NCI-H82 treated with DMSO at 0.1 percent for 48 hours (cell line): ENCODE measurements around the gene PLAC8.
A peak's percentile ranks its signal among the peaks of the same experiment; 100 is the strongest.
"Not testable (repeated sequence)": the region's sequence is repeated elsewhere in the genome, so short reads cannot be mapped to it uniquely, and the experiment has no call there.

Experiments
- DNase-seq: peaks from one replicate; lab custom pipeline; 2025; ENCODE audit not compliant: unreplicated experiment; lab: John Stamatoyannopoulos, UW

The PLAC8 gene

DNA sequence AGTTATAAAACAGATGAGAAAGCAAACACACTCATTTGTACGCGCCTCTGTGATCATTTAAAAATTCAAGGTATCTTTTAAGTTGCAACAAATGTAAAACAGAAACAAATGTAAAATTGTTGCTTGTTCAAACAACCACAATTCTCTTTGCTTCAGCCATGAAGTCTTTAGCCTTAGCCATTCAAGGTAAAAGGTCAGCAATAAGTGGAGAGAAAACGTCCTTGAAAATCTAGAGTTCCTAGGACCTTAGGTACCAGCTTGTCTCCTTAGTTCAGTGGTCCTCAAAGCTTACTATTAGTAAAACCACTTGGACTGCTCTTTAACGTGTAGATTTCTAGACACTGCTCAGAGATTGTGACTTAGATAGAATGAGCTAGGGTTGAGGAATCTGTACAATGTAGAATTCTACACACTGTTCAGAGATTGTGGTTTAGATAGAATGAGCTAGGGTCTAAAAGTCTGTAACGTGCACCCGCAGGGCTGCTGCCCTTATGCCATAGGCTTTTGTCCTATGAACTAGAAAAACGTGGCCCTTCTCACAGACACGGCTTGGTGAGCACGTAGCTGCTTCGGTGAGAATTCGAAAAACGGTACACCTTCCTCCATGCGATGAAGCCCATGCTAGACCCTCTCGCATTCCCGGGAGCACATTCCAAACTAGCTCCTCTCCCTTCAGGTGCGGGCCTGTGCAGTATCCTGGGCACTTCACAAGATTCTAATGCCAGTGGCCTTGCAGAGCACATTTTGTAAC is 1.7 kb downstream of the PLAC8 start:
- DNase-seq: no peak

DNA sequence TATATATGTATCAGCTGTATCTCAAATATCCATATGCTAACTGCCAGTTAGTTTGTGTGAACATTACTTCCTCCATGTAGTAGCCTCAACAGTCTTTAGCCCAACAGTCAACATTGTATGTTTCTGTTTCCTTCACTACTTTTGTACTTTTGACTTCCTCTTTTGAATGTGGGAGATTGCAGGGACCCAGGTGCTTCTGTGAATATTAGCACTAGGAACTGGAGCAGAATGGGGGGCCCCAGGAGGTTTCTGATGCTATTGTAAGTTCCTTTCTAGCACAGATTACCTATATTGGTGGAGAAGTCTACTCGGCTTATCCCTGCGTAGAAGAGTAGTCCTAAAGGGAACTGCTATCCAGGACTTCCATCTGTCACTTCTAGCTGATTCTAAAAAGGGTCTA is 2.3 kb downstream of the PLAC8 start:
- no peak for DNase-seq

DNA sequence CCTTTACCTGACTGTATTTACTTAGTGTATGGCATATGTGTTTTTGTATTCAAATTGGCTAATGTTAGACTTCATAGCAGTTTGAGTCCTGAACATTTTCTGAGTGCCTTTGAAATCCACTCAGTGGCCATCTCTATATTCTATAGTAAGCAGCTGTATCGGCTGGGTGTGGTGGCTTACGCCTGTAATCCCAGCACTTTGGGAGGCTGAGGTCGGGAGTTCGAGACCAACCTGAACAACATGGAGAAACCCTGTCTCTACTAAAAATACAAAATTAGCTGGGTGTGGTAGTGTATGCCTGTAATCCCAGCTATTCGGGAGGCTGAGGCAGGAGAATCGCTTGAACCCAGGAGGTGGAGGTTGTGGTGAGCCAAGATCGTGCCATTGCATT is 2.8 kb downstream of the PLAC8 start:
- not testable (repeated sequence) for DNase-seq

DNA sequence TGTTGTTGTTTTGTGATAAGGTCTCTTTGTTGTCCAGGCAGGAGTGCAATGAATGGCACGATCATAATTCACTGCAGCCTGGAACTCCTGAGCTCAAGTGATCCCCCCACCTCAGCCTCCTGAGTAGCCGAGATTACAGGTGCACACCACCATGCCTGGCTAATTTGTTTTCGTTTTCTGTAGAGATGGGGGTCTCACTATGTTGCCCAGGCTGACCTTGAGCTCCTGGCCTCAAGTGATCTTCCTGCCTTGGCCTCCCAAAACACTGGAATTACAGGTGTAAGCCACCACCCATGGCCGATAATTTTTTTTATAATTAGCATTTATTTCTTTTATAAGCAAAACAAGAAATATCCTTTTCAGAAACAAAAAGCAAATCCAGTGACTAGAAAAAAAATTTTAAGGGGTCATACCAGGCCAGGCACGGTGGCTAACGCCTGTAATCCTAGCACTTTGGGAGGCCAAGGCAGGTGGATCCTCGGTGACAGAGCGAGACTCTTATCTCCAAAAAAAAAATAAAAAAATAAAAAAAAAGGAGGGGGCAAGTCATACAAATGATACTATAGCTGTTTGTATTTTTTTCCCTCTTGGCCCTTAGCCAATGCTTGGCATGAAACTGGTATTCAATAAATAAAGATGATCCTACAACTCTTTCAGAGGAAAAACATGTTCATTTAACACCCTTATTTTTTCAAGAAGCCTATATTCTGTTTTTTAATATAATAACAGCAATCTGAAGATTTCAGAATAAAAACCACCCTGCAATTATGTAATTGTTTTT is 3.4 kb downstream of the PLAC8 start:
- no peak for DNase-seq

DNA sequence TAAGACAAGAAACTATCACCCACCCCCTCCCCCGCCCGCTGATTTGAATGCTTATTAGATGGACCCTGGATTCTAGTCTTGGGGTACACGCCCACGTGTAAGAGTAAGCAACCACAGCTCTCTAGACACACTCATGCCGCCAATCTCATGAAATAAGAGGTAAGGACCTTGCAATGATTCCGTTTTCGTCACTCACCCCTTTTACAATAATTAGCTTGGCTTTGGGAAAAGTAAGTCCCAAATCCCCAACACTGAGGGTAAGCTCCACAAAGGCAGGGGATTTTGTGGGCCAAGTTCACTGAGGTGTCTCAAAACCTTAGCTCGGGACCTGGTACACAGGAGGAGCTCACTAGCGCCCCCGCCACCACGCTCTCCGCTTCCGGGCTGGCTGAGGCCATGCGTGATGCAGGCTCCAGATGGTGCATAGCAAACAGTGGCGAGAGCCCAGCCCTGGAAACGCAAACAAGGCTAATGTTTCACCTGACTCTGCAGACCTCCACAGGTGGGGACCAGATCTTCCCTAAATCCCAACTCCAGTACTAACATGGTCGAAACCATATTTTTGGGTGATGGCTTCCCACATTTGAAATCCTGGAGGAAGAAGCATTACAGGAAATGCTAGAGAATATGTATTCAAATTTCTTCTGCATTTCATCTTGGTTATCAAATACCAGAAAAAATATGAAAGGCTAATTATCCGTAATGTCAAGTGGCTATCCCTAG is 4.1 kb downstream of the PLAC8 start:
- peak; percentile 65 for DNase-seq

DNA sequence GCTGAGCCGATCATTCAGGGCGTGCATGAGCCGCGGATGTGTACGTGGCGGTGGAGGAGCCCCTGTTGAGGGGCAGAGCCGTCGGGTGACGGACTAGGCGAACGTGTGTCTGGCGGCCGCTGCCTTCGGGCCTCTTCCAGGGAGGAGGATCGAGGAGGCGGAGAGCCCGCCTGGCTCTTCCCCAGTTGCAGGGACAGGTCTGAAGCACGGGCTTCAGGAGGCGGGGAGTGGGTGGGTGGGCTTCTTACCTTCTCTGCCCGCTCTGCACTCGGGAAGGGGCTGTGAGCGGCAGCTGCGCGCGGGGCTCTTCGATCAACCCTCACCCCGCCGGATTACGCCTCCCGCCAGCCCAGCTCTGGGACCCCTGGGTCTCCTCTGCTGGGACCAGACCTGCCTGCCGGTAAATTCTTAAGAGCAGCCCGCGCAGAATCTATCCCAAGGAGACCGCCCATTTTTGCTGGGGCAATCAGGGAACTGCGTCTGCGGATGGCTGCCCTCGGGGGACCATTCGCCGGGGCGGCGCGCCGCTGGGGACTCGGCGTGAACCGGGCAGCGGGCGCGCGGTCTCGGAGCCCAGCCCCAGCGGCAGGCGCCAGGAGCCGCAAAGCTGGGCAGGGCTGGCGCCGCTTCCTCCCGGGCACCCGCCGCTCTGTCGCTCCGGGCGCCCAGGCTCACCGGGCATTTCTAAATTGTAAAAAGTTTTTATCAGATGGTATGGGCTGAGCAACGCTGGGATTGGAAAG is 4.9 kb downstream of the PLAC8 start:
- peak; percentile 11 for DNase-seq

DNA sequence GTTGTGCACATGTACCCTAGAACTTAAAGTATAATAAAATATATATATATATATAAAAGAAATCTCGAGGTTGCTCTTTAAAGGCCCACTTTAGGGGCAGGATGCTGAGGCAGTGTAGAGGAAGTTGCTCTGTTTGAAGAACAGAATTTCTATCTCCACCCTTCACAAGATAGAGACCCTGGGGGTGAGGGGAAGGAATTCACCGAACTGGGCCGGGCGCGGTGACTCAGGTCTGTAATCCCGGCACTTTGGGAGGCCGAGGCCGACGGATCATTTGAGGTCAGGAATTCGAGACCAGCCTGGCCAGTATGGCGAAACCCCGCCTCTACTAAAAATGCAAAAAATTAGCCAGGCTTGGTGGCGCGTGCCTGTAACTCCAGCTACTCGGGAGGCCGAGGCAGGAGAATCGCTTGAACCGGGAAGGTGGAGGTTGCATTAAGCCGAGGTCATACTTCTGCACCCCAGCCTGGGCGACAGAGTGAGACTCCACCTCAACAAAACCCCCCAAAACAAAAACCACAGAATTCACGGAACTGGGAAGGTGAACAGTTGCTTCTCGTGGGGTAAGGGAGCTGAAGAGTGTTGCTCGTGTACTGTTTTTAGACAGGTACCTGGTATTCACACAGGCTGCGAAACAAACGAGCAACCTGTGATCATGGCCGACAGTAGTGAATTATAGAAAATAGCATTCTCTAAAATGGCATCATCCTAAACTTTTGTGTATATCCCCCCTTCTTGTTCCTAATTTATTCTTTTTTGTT is 6.2 kb downstream of the PLAC8 start:
- no peak for DNase-seq

DNA sequence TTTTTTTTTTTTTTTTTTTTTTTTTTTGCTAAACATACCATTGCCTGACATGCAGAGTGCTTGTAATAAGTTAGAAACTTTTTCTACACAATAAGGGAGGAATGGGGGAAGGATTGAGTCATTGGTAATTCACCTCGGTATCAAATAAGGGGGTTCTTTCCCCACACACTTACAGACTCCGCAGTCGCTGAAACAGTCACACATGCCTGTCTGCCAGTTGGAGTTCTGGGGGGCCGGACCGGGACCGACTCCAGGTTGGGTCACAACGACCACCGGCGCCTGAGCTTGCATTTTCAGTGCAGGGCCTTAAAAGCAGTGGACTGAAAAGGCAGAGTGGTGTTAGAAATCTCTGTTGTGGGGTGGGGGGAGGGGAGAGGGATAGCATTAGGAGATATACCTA is 6.9 kb downstream of the PLAC8 start:
- DNase-seq: no peak

DNA sequence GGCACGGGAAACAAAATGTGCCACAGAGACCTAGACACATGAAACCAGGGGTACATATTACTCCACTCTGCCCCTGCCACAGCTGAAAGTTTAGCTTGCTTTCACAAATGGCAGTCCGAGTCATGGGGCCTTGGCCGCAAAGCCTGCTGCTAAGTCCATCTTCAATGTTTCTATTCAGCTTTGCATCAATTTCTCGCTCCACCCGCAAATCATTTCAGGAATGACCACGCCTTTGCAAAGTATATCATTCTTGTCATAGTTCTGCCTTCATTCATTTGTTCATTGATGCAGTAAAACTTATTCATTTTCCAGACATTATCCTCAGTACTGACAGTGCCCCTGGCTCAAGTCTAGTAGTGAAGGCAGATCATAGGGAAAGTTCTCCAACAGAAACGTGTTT is 9.5 kb downstream of the PLAC8 start:
- DNase-seq: no peak

DNA sequence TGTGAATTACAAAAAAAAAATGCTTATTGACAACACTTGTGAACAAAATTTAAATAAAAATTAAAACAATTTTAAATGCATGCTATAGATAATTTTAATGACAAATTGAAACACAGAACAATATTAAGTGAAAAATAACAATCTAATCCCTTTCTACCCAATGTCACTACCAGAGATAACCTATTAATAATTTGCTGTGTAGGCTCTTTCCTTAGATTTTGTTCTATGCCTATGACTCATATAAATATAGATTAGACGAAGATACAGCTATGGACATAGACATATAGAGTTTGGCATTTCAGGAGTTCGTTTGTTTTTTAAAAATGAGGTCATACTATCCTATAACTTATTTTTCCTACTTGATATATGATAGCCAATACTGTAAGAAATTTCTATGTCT is 18.1 kb downstream of the PLAC8 start:
- no peak for DNase-seq

DNA sequence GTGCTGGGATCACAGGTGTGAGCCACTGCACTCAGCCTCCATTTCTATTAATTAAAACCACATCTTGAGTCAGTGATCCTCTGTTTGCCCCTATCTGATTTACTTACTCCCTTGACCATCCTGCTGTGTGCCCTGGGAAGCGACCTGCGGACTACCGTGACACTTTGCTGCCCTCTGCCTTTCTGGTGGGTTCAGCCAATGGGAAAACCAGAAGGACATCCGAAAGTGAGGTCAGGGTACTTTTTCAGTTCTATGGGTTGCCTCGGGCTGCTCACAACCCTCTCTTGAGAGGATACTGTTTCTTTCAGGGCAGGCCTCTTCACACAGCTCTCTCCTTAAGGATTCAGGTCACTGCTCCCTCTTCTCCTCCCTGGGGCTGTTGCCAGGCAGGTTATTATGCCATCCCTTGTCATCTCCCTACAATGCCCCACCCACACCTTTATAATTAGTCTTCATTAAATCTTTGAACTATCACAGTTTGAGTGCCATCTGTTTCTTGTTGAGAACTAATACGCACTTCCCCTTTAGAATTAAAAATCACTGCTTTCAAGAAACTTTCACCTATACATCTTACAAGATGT is 21.4 kb downstream of the PLAC8 start:
- no peak for DNase-seq

DNA sequence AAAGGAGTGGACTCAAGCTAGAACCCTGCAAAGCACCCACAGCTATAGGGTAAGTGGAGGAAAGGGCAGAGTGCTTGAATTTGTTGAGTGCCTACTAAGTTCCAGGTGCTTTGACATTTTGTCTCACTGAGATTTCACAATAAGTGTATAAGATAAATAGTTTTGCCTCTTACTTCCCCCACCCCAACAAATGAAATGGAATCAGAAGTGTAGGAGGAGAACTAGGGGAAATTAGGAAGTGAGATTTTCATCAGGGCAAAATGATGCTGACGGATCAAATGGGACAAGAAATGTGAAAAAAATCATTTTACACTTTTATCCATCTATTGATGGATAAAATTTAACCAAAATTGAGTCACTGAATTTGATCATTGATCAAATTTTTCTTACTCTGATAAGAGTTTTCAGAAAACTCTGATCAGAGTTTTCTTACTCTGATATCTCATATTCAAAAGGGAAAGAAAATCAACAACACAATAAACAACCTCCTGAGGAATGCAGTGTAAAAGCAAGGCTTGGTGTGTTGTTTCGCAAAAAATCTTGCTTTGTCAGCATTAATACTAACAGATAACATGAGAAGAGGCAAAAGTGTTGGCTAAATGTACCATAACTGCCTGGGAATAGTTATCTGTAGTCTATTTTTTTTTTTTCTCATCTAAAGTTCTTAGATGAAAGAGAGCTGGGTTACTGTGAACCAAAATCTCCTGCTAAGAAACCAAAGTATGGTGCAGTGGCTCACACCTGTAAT is 24.9 kb downstream of the PLAC8 start:
- no peak for DNase-seq

DNA sequence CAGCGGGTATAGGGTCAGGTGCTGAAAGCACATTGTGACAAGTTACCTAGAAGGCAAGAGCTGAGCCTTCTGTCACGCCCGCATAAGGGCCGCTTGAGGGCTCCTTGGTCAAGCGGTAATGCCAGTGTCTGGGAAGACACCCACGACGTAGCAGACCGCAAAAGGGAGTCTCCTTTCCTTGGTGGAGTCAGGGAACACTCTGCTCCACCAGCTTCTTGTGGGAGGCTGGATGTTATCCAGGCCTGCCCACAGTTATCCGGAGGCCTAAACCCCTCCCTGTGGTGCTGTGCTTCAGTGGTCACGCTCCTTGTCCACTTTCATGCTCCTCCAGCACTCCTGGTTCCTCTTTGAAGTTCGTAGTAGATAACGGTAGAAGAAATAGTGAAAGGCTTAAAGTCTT is 29.6 kb downstream of the PLAC8 start:
- not testable (repeated sequence) for DNase-seq

DNA sequence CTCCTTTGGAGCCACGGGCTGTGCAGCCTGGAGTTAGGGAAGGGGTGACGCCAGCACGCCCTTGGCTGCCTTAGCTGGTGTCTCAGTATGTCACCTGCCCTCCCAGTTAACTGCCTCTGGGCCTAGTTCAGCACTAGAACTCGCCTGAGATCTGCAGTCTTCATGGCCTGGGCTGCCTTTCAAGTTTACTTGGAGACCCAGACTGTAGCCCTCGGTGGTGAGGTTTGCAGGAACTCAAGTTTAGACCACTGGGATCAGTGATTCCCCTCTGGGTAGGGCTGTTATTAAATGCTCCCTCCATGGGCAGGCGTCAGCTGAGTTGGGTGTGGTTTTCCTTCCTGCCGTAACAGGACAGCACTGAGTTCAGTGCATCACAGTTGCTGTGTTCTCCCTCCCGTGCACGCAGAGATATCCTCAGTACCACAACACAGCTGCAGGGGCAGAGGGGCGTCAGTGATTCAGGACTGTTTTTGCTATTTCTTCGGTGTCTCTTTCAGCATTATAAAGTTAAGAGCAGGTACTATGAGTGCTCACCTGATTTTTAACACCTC is 30.5 kb downstream of the PLAC8 start:
- DNase-seq: no peak

DNA sequence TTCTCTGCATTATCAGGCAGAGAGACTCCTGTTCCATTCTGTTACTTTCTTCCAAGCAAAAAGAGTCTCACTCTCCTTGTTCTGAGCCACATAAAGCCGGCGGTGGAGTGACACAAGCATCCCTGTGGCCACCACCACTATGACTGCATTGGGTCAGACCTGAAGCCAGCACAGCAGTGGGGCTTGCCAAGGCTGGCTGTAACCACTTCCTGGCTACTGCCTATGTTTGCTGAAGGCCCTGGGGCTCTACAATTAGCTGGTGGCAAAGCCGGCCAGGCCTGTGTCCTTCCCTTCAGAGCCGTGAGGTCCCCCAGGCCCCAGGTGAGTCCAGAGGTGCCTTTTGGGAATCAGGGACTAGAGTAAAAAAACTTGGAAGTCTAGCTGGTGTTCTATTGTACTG is 31.8 kb downstream of the PLAC8 start:
- DNase-seq: no peak

DNA sequence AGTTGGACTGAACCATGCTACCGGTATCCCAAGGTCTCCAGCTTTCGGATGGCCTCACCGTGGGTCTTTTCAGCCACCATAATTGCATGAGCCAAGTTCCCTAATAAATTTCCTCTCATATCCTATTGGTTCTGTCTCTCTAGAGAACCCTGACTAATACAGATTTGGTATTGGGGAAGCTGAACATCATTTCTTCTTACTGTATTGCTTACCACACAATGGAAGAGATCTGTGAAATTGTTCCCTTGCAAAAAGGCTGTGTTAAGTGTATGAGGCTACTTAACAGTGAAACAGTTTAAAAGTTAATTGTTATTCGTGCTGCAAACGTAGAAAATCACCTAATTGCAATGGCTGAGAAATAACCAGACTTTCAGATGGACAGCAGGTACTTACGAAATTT is 34.0 kb downstream of the PLAC8 start:
- no peak for DNase-seq

DNA sequence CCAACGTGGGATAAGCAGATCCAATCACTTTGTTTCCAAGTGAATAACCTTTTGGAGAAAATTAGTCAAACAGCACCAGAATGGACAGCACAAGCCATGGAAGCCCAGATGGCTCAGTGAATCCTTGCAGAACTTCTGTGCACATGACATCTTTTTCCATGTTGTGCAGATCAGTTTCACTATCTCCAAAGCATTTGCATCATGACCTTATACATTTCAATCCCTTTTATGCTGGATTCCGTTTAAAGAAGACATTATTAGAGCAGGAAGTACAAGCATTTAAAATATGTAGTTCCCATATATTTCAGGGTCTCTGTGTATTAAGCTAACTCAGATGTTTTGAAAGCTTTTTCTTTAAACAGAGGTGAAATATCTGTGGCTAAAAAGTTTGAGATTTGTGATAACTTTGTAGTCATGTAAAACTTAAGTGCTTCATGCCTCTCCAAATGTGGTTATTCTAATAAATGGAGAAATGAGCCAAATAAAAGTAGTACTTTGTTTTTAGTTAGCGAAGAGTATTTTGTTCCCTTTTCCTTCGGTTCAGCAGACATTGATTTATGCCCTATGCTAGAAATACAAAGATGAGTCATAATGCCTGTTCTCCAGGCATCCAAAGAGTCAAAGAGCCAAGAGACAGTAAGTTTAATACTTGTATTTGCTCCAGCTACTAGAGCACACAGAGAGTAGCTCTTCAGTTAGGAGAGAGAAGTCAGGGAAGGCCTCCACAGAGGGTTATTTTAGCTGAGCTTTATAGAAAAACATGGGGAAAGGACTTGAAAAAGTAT is 39.0 kb downstream of the PLAC8 start:
- no peak for DNase-seq

DNA sequence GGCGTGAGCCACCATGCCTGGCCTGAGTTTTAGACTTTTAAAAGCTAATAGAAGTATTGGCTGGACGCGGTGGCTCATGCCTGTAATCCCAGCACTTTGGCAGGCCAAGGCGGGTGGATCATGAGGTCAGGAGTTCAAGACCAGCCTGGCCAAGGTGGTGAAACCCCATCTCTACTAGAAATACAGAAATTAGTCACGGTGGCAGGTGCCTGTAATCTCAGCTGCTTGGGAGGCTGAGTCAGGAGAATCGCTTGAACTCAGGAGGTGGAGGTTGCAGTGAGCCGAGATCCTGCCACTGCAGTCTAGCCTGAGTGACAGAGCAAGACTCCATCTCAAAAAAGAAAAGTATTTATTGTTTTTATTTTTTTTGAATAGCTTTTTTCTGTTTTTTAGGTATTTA is 39.7 kb downstream of the PLAC8 start:
- DNase-seq: not testable (repeated sequence)
